WTC11 (cell line): ENCODE measurements around the gene TRIM47. TPM values are rescaled to one million over a fixed set of nuclear protein-coding genes. Genes with fewer than 3 reads are reported as not detected.
A peak's percentile ranks its signal among the peaks of the same experiment; 100 is the strongest.

Experiments
- ATAC-seq: fragments of 200-7000 bp; cut with Tn5 transposase; 2 replicates; pipeline ENCODE4 v1.10.0; 2021; ENCODE audit warnings: mild to moderate bottlenecking, moderate library complexity
- CTCF ChIA-PET: fragments of 300-600 bp; sonication (Branson Sonifier 250); formaldehyde crosslinking; loops from one replicate; lab custom pipeline; 2021; ENCODE audit warnings: antibody characterized with exemption; lab: Charles Lee
- POLR2A ChIA-PET: fragments of 350-600 bp; sonication (Branson Sonifier 250); formaldehyde crosslinking; loops from one replicate; lab custom pipeline; 2021; ENCODE audit warnings: antibody characterized with exemption; lab: Charles Lee
- DNase-seq: peaks from one replicate; pipeline ENCODE4 v3.0.0; 2021; ENCODE audit warnings: low spot score
- H3K27ac Mint-ChIP-seq: 2 replicates; pipeline ENCODE4 v1.8.0; 2021; ENCODE audit warnings: mixed read lengths
- H3K27me3 Mint-ChIP-seq: 2 replicates; pipeline ENCODE4 v1.8.0; 2021; ENCODE audit warnings: low read depth, mild to moderate bottlenecking, moderate library complexity, mixed read lengths
- H3K36me3 Mint-ChIP-seq: 2 replicates; pipeline ENCODE4 v1.8.0; 2021; ENCODE audit warnings: mixed read lengths
- H3K4me1 Mint-ChIP-seq: 2 replicates; pipeline ENCODE4 v1.8.0; 2022; ENCODE audit warnings: mixed read lengths
- H3K4me3 Mint-ChIP-seq: 2 replicates; pipeline ENCODE4 v1.8.0; 2021; ENCODE audit warnings: mild to moderate bottlenecking, moderate library complexity, mixed read lengths
- H3K9me3 Mint-ChIP-seq: 2 replicates; pipeline ENCODE4 v1.8.0; 2021; ENCODE audit warnings: mixed read lengths
- ATF3 ChIP-seq: sonication (generic); formaldehyde crosslinking; conservative IDR thresholded peaks from 2 replicates; pipeline ENCODE4 v1.8.1; 2022; ENCODE audit warnings: mild to moderate bottlenecking, missing genetic modification reagents
- CREM ChIP-seq: sonication (generic); formaldehyde crosslinking; IDR thresholded peaks from 2 replicates; pipeline ENCODE4 v1.8.1; 2022; ENCODE audit warnings: mild to moderate bottlenecking, missing genetic modification reagents, moderate library complexity
- CTCF ChIP-seq: fragments of 200-600 bp; IDR thresholded peaks from 2 replicates; pipeline ENCODE4 v1.8.0; 2022; ENCODE audit warnings: antibody characterized with exemption
- E2F4 ChIP-seq: sonication (generic); formaldehyde crosslinking; IDR thresholded peaks from 2 replicates; pipeline ENCODE4 v1.8.1; 2022; ENCODE audit warnings: low read depth, mild to moderate bottlenecking, moderate library complexity, missing genetic modification reagents, borderline replicate concordance
- HMGXB4 ChIP-seq: sonication (generic); formaldehyde crosslinking; IDR thresholded peaks from 2 replicates; pipeline ENCODE4 v1.8.1; 2023; ENCODE audit warnings: mild to moderate bottlenecking, moderate library complexity, missing genetic modification reagents
- IRF1 ChIP-seq: sonication (generic); formaldehyde crosslinking; IDR thresholded peaks from 2 replicates; pipeline ENCODE4 v1.8.0; 2023; ENCODE audit warnings: missing genetic modification reagents
- MAX ChIP-seq: sonication (generic); formaldehyde crosslinking; IDR thresholded peaks from 2 replicates; pipeline ENCODE4 v1.8.0; 2022; ENCODE audit warnings: mild to moderate bottlenecking, missing genetic modification reagents
- PRDM15 ChIP-seq: sonication (generic); formaldehyde crosslinking; IDR thresholded peaks from 2 replicates; pipeline ENCODE4 v1.8.0; 2022; ENCODE audit warnings: missing genetic modification reagents
- PRRX2 ChIP-seq: fragments of 250-450 bp; sonication (Bioruptor Pico); IDR thresholded peaks from 2 replicates; pipeline ENCODE4 v1.8.0; 2021; ENCODE audit warnings: mild to moderate bottlenecking
- RORB ChIP-seq: fragments of 250-450 bp; sonication (Bioruptor Pico); IDR thresholded peaks from 2 replicates; pipeline ENCODE4 v1.9.0; 2021; ENCODE audit warnings: mild to moderate bottlenecking
- STAT6 ChIP-seq: sonication (generic); formaldehyde crosslinking; conservative IDR thresholded peaks from 2 replicates; pipeline ENCODE4 v1.8.1; 2023; ENCODE audit warnings: mild to moderate bottlenecking, low read depth, missing genetic modification reagents, moderate library complexity
- USF2 ChIP-seq: sonication (generic); formaldehyde crosslinking; IDR thresholded peaks from 2 replicates; pipeline ENCODE4 v1.8.1; 2023; ENCODE audit warnings: mild to moderate bottlenecking, missing genetic modification reagents, moderate library complexity
- ZNF138 ChIP-seq: sonication (generic); formaldehyde crosslinking; conservative IDR thresholded peaks from 2 replicates; pipeline ENCODE4 v1.8.1; 2022; ENCODE audit warnings: mild to moderate bottlenecking, moderate library complexity, missing genetic modification reagents
- ZNF416 ChIP-seq: fragments of 250-450 bp; sonication (Bioruptor Pico); IDR thresholded peaks from 2 replicates; pipeline ENCODE4 v1.9.0; 2021; ENCODE audit warnings: mild to moderate bottlenecking, inconsistent platforms
- ZNF671 ChIP-seq: fragments of 250-450 bp; sonication (Bioruptor Pico); IDR thresholded peaks from 2 replicates; pipeline ENCODE4 v1.8.0; 2021; ENCODE audit warnings: mild to moderate bottlenecking
- ZSCAN18 ChIP-seq: fragments of 250-450 bp; sonication (Bioruptor Pico); IDR thresholded peaks from 2 replicates; pipeline ENCODE4 v2.1.2; 2022; ENCODE audit warnings: mild to moderate bottlenecking, moderate library complexity
- total RNA-seq: library from RNA; stranded (reverse); gene quantifications from 3 replicates; pipeline ENCODE4 v1.2.3, GENCODE V29; 2021

The TRIM47 gene
- total RNA-seq, 1 experiment from 2014 or later = 10.0 TPM

GRCh38 chr17:75826561-75827307 is 51.6 kb downstream of the TRIM47 start:
- H3K36me3 Mint-ChIP-seq = peaks cover 10% of the 10 kb centered on the region; the same call in 1 of the 2 replicates
- no peak for ATAC-seq
- no peaks in the 10 kb centered on the region for H3K27me3 Mint-ChIP-seq
- ChIA-PET CTCF (interaction anchor here (0.6 to 5.5 kb wide), 48 partner anchors 9 to 866 kb away, joined by 3 to 180 read pairs (median 4); partner anchors contain the start of genes GALK1, TRIM47, TRIM65 and UNC13D), POLR2A (interaction anchor here (0.6 to 1.7 kb wide), 6 partner anchors 12 to 73 kb away, joined by 3 to 4 read pairs (median 4); partner anchors contain the start of genes UNC13D and UNK)
- H3K9me3 Mint-ChIP-seq = no peaks in the 10 kb centered on the region
- H3K4me1 Mint-ChIP-seq = peaks cover 22% of the 10 kb centered on the region
- H3K27ac Mint-ChIP-seq = peak overlapping the region; percentile 74; the same call in 1 of the 2 replicates
- DNase-seq = no peak
- H3K4me3 Mint-ChIP-seq = no peak overlapping the region
- TF ChIP-seq PRDM15 (no peak), ATF3 (no peak), ZNF416 (CRISPR knock-in tag) (no peak), E2F4 (CRISPR knock-in tag) (no peak), ZNF138 (CRISPR knock-in tag) (no peak), PRRX2 (no peak), HMGXB4 (no peak), CREM (CRISPR knock-in tag) (no peak), USF2 (CRISPR knock-in tag) (no peak), STAT6 (no peak), IRF1 (CRISPR knock-in tag) (no peak), ZSCAN18 (no peak), ZNF671 (CRISPR knock-in tag) (no peak), CTCF (no peak), RORB (no peak), MAX (CRISPR knock-in tag) (no peak)
